SK-N-MC (cell line): ENCODE results near the gene PARS2.

Source experiments
- EZH2 ChIP-seq: fragments of 200-600 bp; sonication (generic); IDR thresholded peaks from one replicate; pipeline ENCODE4 v1.6.1; 2017; ENCODE audit warnings: antibody characterized with exemption
- FOXP2 ChIP-seq: optimal IDR thresholded peaks from 2 replicates; pipeline ENCODE3; 2011; ENCODE audit warnings: mild to moderate bottlenecking, moderate library complexity; ENCODE audit not compliant: insufficient read depth; ENCODE audit errors: extremely low read length, control extremely low read depth
- POLR2AphosphoS5 ChIP-seq: IDR thresholded peaks from 2 replicates; pipeline ENCODE4 v1.6.1; 2012; ENCODE audit warnings: mild to moderate bottlenecking, low read depth, low read length, borderline replicate concordance

DNA sequence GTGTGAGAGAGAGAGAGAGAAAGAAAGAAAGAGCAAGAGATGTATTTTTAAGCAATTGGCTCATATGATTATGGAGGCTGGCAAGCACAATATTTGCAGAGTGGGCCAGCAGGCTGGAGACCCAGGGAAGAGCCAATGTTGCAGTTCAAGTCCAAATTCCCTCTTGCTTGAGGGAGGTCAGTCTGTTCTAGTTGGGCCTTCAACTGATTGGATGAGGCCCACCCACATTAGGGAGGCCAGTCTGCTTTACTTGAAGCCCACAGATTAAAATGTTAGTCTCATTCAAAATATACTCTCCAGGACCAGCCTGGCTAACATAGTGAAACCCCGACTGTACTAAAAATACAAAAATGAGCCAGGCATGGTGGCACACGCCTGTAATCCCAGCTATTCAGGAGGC is 8.6 kb upstream of the PARS2 start:
- TF ChIP-seq POLR2AphosphoS5 (no peak), EZH2 (no peak), FOXP2 (no peak)
